Measurements from ENCODE around the gene FBXW4.
"Not testable (repeated sequence)": the region's sequence is repeated elsewhere in the genome, so short reads cannot be mapped to it uniquely, and the experiment has no call there.

FBXW4 gene

DNA sequence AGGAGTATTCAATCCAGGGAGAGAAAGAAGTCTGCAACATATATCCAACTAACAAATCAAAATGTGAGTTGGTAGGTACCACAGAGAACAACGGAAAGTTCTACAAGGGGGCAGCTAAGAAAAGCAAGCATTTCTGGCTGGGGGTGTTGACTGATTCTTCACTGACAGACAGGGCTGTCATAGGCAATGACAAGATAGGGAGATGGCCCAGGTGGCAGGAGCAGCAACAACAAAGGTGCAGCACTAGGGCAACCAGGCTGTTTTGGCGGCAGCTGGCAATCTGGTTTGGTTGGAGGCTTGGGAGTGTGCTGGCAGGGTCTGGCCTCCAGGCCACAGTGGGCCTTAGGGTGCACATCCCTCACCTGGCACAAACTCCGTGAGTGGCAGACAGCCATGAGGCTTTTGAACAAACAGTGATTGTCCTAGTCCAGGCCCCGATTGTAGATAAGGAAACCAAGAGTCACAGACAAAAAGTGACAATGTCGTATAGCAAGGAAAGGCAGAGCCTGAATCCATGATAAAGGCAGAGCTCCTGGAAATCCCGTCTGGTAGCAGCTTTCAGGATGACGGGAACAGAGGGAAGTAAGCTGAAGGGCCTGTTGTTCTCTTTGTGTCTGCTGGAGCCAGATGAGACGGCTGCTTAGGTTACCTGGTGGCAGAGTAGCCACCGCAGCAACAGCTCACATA lies 78.4 kb downstream of the FBXW4 start:
- DNase-seq: no peak

DNA sequence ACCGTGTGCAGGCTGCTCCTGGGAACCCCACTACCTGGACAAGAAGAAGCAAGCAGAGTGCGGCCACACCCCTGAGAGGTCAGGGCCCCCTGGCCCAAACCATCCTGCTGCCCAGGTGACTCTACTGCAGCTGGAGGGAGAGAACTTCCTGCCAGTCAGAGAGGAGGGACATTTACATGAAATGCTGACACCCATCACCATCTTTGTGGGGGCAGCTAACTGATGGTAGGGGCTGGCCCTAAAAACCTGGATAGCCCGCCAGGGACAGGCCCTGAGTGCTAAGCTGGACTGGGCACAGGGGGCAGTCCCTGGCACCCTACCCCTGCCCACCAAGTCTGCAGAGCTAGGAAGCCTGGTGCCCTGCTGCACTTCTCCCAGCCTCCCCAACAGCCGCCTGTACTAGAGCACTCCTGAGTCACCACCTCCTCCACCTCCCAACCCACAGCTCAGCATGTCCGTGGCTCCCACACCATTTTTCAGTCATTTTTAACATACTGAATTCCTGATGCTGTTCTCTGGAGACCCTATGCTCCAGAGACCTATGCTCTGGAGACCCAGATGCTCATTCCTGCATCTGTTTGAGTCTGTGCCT lies 79.3 kb downstream of the FBXW4 start:
- no peak for DNase-seq

GRCh38 chr10:101614663-101615524 lies 80.1 kb downstream of the FBXW4 start:
- no peak for DNase-seq

- no peak for DNase-seq
Observed at GRCh38 chr10:101613646-101614045, 81.3 kb downstream of the FBXW4 start.

DNA sequence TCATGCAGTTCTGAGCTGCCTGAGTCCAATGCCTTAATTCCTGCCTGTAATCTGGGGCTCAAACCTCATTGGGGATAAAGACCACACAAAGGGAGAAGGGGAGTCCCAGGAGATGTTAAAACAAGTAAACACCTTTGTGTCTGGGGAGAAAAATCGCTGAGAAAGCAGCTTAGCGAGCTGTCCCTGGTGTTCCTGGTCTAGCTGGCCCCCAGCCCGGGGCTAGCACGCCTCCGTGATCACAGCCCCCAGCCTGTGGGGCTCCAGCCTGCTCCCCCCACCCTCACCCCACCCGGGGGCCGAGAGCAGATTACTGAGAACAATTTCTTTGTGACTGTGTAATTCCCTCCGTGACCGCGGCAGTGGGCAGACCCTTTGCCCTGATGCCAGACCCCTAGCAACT lies 82.1 kb downstream of the FBXW4 start:
- DNase-seq: no peak

DNA sequence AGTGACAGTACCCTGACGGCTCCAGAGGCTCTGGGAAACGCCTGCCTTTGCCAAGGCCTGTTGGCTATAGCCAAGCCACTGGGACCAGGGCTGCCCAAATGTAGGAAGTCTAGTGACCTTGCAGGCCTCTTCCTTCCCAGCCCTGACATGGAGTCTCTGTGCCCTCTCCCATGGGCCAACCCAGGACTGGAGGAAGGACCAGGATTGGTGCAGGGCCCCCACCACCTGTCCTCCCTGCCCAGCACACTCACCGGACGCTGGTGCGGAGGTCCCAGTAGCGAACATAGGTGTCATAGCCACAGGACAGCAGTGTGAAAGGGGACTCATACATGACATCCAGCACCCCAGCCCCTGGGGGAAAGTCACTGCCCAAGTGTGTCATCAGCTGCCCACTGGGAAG lies 82.9 kb downstream of the FBXW4 start:
- no peak for DNase-seq

- no peak for DNase-seq
Observed at GRCh38 chr10:101611096-101611905, 83.7 kb downstream of the FBXW4 start.

DNA sequence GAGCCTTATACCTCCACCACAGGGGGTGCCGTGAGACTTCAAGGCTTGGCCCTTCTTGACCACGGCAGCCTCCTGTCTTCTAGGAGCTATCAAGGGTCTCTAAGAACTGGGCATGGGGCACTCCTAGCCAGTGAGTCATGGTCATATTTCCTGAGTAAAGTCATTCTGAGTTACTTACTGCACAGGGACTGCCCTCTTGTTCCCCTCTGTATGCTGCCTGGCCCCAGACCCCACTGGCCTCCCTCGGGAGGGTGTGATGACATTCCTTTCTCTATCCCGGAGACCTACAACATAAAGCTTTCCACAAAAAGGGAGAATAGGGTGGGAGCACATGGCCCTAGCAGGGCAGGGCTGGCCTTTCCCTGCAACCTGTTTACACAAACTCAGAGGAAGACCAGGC lies 85.5 kb downstream of the FBXW4 start:
- DNase-seq: no peak

- DNase-seq: no peak
Observed at GRCh38 chr10:101607124-101607523, 87.8 kb downstream of the FBXW4 start.

DNA sequence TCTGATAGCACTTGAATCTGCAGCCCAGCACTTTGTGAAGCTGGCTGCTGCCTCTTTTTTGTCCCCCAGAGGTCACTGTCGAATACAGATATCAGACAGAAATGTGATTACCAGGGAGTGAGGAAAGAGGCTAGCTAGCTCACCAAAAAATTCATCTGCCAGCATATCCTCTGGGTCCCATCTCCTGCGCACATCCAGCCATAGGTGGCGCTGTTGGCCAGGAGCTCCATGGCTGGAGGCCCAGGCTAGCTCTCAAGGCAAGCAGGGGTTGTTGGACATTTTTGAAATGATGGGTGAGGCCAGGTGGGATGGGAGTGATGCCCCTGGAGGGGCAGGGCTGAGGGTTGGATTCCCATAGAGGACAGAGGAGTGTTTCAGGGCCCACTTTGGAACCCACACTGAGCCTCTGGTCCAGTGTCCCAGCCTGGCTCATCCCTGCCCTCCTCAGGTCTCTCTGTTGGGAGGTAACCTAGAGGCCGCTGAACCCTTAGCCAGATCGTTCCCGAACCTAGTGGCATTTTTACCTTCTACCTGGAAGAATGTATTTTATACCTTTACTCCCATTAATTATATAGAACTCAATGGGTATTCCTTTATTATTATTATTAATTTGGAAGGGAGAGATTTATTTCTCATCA lies 92.1 kb downstream of the FBXW4 start:
- DNase-seq: peak; percentile 90

- no peak for DNase-seq
Observed at GRCh38 chr10:101601541-101601940, 93.4 kb downstream of the FBXW4 start.

- DNase-seq: no peak
Observed at GRCh38 chr10:101597091-101597900, 97.7 kb downstream of the FBXW4 start.

- DNase-seq: no peak
Observed at GRCh38 chr10:101595591-101596433, 99.2 kb downstream of the FBXW4 start.

DNA sequence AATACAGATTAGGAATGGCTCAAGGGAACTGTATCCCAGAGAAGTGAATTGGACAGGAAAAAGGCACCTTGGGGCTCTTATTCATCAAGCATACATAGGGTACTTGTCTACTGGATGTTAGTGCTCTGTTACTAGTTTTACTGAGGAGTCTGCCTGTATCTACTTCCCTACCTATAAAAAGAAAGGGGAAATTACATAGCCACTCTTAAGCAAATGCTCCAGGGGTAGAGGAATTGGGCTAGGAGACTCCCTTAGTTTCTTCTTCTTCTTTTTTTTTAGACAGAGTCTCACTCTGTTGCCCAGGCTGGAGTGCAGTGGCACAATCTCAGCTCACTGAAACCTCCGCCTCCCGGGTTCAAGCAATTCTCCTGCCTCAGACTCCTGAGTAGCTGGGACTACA lies 101.6 kb downstream of the FBXW4 start:
- DNase-seq: not testable (repeated sequence)

- no peak for DNase-seq
Observed at GRCh38 chr10:101588879-101589278, 106.1 kb downstream of the FBXW4 start.

GRCh38 chr10:101587725-101588653 lies 107.0 kb downstream of the FBXW4 start, which contains the start of the genes DPCD and POLL:
DPCD (plus strand) TSS chr10:101588321; CDS start chr10:101588337, 16 bp downstream.
POLL (minus strand) TSS chr10:101588257; CDS start chr10:101587360, 897 bp downstream.
- peak; percentile 96 for DNase-seq

GRCh38 chr10:101585841-101586240 lies 109.1 kb downstream of the FBXW4 start:
- DNase-seq: no peak

- DNase-seq: no peak
Observed at GRCh38 chr10:101580486-101581399, 114.2 kb downstream of the FBXW4 start.

Measured in activated CD8-positive, alpha-beta memory T cell treated with anti-CD3 and anti-CD28 coated beads, Interleukin-2, amount 50 U/mL, for 48 hours (primary cell).